Measurements from ENCODE around the gene CYP2W1.
A peak's percentile ranks its signal among the peaks of the same experiment; 100 is the strongest.
"Not testable (repeated sequence)": the region's sequence is repeated elsewhere in the genome, so short reads cannot be mapped to it uniquely, and the experiment has no call there.

The CYP2W1 gene

GRCh38 chr7:952548-953441 lies 30.2 kb upstream of the CYP2W1 start:
- DNase-seq (ENCODE audit: low read depth): no peak

- DNase-seq (ENCODE audit: low read depth): no peak
Observed at GRCh38 chr7:953547-954327, 29.2 kb upstream of the CYP2W1 start.

- DNase-seq (ENCODE audit: low read depth): peak; percentile 37
Observed at GRCh38 chr7:954330-955238, 28.4 kb upstream of the CYP2W1 start, which contains the start of gene ADAP1. ADAP1 (minus strand) TSS chr7:954680; CDS start chr7:954477, 203 bp downstream.

DNA sequence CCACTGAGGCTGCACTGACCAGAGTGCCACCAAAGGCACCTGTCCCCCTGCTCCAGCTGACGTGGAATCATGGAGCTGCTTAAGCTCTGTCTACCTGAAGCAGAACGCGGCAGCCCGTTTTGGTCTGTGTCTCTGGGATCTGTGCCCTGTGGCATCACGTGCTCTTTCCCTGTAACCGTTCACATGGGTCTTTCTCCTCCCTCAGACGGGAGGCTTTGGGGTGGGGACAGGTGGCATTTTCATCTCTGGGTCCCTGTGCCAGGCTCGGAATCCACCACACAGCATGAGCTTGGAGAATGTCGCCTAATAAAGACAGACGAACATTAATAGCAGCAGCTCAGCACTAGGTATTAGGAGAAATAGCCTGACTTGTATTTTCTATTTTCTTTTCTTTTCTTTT lies 26.9 kb upstream of the CYP2W1 start:
- no peak for DNase-seq (ENCODE audit: low read depth)

- DNase-seq (ENCODE audit: low read depth): peak; percentile 42
Observed at GRCh38 chr7:957418-958220, 25.4 kb upstream of the CYP2W1 start.

DNA sequence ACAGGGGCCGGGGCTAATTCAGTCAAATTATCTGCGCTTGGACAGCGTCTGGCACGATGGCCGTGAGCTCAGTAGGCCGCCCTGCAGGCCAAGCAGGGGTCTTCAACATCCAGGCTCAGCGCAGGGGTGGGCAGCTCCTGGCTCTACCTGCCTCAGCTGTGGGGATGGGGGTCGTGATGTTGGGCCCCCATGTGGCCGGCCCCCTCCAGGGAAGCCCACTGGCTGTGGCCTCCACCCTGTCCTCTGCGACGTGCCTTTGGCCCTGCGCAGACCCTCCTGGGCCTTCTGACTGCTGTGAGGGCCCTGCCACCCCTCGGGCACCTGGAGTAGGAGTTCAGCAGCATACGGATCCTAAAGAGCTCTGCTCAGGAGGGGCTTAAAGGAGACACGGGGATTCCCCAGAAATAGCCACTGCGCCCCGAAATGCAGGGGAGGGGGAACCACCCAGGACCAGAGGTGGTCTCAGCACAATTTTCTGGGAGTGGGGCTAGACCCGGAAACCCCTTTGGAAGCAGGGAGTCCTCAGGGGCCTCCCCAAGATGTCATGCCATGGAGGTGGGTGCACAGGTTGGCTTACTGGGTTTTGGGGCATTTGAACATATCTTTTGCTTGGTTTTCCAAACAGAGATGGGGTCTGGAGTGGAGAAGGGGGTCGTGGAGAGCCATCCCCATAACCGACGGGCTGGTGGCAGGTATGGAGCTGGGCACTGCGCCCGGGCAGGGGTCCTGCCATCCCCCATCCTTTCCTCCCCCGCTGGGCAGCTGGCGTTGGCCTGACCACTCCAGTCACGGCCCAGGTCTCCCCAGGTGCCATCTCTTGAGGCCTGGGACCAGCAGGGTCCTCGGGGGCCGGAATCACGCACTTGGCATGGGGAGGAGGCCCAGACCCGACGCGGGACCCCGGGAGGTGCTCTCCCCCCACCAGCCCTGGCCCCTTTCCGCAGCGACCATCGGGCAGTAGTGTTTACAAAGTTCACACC lies 24.5 kb upstream of the CYP2W1 start:
- DNase-seq (ENCODE audit: low read depth): no peak

- no peak for DNase-seq (ENCODE audit: low read depth)
Observed at GRCh38 chr7:959271-959670, 23.7 kb upstream of the CYP2W1 start.

GRCh38 chr7:959740-960139 lies 23.2 kb upstream of the CYP2W1 start:
- DNase-seq (ENCODE audit: low read depth): not testable (repeated sequence)

GRCh38 chr7:960269-960871 lies 22.6 kb upstream of the CYP2W1 start:
- peak; percentile 39 for DNase-seq (ENCODE audit: low read depth)

- DNase-seq (ENCODE audit: low read depth): peak; percentile 86
Observed at GRCh38 chr7:960972-961371, 22.0 kb upstream of the CYP2W1 start.

DNA sequence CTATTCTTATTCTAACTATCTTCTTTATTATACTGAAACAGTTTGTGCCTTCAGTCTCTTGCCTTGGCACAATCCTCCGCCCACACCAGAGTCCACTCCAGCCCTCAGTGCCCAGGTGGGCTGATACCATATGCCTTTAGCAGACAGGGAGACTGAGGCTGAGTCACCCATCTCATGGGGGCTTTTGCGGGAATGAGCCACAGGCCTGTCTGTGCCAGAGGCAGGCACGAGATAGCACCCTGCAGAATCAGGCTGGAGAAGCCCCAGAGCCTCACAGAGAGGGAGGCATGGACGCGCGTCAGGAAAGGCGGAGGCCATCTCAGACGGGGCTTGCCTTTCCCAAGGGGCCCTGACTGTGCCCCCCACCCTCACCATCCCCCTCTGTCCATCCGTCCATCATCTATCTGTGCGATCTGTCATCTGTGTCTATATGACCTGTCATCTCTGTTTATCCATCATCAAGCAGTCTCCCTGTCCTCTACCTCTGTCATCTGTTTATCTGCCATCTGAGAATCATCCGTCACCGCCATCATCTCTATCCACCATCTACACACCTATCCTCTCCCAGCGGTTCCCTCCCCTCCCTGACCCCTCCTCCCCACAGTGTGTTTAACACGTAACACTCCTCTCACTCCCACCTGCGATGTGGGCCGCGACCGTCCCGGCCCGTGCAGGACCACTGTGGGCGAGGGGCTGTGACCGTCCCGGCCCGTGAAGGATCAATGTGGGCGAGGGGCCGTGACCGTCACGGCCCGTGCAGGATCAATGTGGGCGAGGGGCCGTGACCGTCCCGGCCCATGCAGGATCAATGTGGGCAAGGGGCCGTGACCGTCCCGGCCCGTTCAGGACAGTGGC lies 21.2 kb upstream of the CYP2W1 start:
- DNase-seq (ENCODE audit: low read depth): peak; percentile 49

GRCh38 chr7:962401-963081 lies 20.4 kb upstream of the CYP2W1 start:
- DNase-seq (ENCODE audit: low read depth): no peak

GRCh38 chr7:963236-964078 lies 19.5 kb upstream of the CYP2W1 start:
- DNase-seq (ENCODE audit: low read depth): no peak

DNA sequence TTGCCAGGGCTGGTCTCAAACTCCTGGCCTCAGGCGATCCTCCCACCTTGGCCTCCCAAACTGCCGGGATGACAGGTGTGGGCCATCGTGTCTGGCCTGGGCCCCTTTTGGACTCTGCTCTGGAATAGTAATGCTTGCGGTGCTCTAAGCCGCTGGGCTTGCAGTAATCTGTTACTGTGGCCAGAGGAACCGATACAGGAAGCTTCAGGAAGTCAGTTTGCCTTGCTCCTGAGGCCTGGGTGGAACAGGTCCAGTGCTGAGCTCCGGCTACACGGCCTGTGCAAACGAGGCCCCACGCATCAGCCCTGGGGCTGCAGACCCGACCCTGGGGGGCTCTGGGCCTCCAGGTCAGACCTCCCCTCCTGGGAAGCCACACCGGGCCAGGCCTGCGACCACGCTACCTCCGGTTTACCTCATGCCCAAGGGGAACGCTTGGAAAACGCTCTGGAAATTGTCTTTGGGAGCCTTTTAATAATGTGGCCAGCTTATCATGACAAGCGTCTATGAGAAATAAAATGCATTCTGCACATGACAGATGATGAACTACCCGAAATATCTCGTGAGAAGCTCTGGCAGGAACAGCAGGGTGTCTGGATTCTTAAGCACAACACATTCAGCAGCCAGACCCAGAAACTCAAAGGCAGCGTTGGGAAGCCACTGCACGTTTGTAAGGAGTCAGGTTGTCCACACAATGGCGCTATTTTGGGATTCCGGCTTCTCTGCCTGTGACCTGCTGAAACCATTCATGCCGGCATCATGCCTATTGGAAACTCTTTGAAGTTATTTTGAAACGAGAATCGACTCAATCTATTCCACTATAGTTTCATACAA lies 18.4 kb upstream of the CYP2W1 start:
- DNase-seq (ENCODE audit: low read depth): peak; percentile 92

DNA sequence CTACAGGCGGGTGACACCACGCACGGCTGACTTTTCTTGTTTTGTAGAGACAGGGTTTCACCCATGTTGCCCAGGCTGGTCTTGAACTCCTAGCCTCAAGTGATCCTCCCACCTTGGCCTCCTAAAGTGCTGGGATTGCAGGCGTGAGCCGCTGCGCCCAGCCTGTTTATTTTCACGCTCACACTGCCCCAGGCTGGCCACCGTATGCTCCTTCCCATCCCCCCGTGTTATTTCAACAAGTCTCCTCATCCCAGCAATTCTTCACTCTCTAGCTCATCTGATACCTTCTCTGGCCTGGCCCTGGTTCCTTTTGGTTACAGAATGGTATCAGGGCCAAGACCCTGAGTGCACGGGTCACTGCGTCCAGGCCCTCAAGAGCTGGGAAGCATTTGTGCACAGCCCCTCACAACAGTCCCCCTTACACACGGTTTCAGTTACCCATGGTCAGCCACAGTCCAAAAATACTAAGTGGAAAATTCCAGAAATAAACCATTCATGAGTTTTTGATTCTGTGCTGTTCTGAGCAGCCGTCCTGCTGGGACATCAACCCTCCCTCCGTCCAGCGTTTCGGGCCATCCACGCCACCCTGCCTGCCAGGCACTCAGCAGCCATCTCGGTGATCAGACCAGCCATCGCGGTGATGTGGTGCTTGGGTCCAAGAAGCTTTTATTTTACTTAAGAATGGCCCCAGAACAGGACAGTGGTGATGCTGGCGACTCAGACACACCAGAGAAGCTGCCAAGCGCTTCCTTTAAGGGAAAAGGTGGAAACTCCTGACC lies 16.5 kb upstream of the CYP2W1 start:
- no peak for DNase-seq (ENCODE audit: low read depth)
